ENCODE results near the gene SLC6A13.

- TF ChIP-seq, protein P1, sequence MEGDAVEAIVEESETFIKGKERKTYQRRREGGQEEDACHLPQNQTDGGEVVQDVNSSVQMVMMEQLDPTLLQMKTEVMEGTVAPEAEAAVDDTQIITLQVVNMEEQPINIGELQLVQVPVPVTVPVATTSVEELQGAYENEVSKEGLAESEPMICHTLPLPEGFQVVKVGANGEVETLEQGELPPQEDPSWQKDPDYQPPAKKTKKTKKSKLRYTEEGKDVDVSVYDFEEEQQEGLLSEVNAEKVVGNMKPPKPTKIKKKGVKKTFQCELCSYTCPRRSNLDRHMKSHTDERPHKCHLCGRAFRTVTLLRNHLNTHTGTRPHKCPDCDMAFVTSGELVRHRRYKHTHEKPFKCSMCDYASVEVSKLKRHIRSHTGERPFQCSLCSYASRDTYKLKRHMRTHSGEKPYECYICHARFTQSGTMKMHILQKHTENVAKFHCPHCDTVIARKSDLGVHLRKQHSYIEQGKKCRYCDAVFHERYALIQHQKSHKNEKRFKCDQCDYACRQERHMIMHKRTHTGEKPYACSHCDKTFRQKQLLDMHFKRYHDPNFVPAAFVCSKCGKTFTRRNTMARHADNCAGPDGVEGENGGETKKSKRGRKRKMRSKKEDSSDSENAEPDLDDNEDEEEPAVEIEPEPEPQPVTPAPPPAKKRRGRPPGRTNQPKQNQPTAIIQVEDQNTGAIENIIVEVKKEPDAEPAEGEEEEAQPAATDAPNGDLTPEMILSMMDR (IDR thresholded peaks at IDR 0.05) = no peak
- TF ChIP-seq EP300 (IDR thresholded peaks at IDR 0.05) (no peak), POLR2A (IDR thresholded peaks at IDR 0.05) (no peak)
Measured at GRCh38 chr12:220491-220890, 42.1 kb downstream of the SLC6A13 start.
